ENCODE results near the gene CPNE2. TPM values are rescaled to one million over a fixed set of nuclear protein-coding genes. Genes with fewer than 3 reads are reported as not detected.

CPNE2 gene
- total and polyA plus RNA-seq, 8 donors: 49.4 to 72.1 (median 67.5) TPM

- peak; percentile 39 to 51 for TF ChIP-seq CTCF (IDR thresholded peaks at IDR 0.05)
- Histone ChIP-seq H3K36me3 (peaks cover 0 to 71% of the 10 kb centered on the region in 2 donors), H3K27me3 (no peaks in the 10 kb centered on the region), H3K9me3 (no peaks in the 10 kb centered on the region), H3K4me1 (peaks cover 10 to 27% of the 10 kb centered on the region in 2 donors), H3K4me3 (no peak overlapping the region), H3K27ac (peak overlapping the region; percentile 52 to 77)
- peak; percentile 90 for ATAC-seq
- intact Hi-C loops (cut with DNase I): loop anchor here (5.0 to 10.0 kb wide), 3 partner anchors 81 to 293 kb away; no protein-coding TSS in a partner anchor
- peak in 2 of 4 donors; percentile 52 to 72 for DNase-seq
Observed at GRCh38 chr16:57167953-57168352, 75.6 kb downstream of the CPNE2 start.

GRCh38 chr16:57169327-57169726, 76.9 kb downstream of the CPNE2 start:
- intact Hi-C loops (cut with DNase I): loop anchor here (5.0 to 10.0 kb wide), 3 partner anchors 82 to 295 kb away; no protein-coding TSS in a partner anchor
- DNase-seq (no peak), ATAC-seq (no peak)
- H3K9me3 ChIP-seq: no peaks in the 10 kb centered on the region
- H3K27ac ChIP-seq: no peak overlapping the region
- no peak for TF ChIP-seq CTCF (IDR thresholded peaks at IDR 0.05)
- peaks cover 10 to 27% of the 10 kb centered on the region in 2 donors for H3K4me1 ChIP-seq
- no peak overlapping the region for H3K4me3 ChIP-seq
- peaks cover 0 to 63% of the 10 kb centered on the region in 2 donors for H3K36me3 ChIP-seq
- no peaks in the 10 kb centered on the region for H3K27me3 ChIP-seq

- no peak for TF ChIP-seq CTCF (IDR thresholded peaks at IDR 0.05)
- no peaks in the 10 kb centered on the region for H3K9me3 ChIP-seq
- no peaks in the 10 kb centered on the region for H3K27me3 ChIP-seq
- no peak overlapping the region for H3K4me3 ChIP-seq
- H3K36me3 ChIP-seq: peaks cover 0 to 41% of the 10 kb centered on the region in 2 donors
- no peak for DNase-seq
- intact Hi-C loops (cut with DNase I): no loop called here
- H3K27ac ChIP-seq: no peak overlapping the region
- ATAC-seq: no peak
- peaks cover under 1 to 10% of the 10 kb centered on the region in 2 donors for H3K4me1 ChIP-seq
Observed at GRCh38 chr16:57172721-57173290, 80.4 kb downstream of the CPNE2 start.

- Histone ChIP-seq H3K4me3 (no peak overlapping the region), H3K36me3 (peaks cover 0 to 26% of the 10 kb centered on the region in 2 donors), H3K27ac (no peak overlapping the region), H3K4me1 (peaks cover 0 to 13% of the 10 kb centered on the region in 2 donors), H3K9me3 (no peaks in the 10 kb centered on the region), H3K27me3 (no peaks in the 10 kb centered on the region)
- TF ChIP-seq CTCF (IDR thresholded peaks at IDR 0.05): no peak
- ATAC-seq (peak; percentile 62), DNase-seq (peak in 1 of 4 donors; percentile 32)
- intact Hi-C loops (cut with DNase I): no loop called here
Observed at GRCh38 chr16:57175896-57176295, 83.5 kb downstream of the CPNE2 start.

- TF ChIP-seq CTCF (IDR thresholded peaks at IDR 0.05): no peak
- no peak for DNase-seq
- ATAC-seq: peak; percentile 40
- Histone ChIP-seq H3K27ac (peak overlapping the region in 1 of 2 donors; percentile 31), H3K9me3 (no peaks in the 10 kb centered on the region), H3K36me3 (peaks cover 0 to 4% of the 10 kb centered on the region in 2 donors), H3K4me3 (no peak overlapping the region), H3K4me1 (peaks cover 0 to 20% of the 10 kb centered on the region in 2 donors), H3K27me3 (no peaks in the 10 kb centered on the region)
- intact Hi-C loops (cut with DNase I): no loop called here
Observed at GRCh38 chr16:57178196-57178595, 85.8 kb downstream of the CPNE2 start.

Measured in left lung (tissue), 10 donors.